A549 (cell line): ENCODE results near the gene CC2D2B. TPM values are rescaled to one million over a fixed set of nuclear protein-coding genes. Genes with fewer than 3 reads are reported as not detected.
A peak's percentile ranks its signal among the peaks of the same experiment; 100 is the strongest.
"Not testable (repeated sequence)": the region's sequence is repeated elsewhere in the genome, so short reads cannot be mapped to it uniquely, and the experiment has no call there.

Experiments
- ATAC-seq, 2 experiments: fragments of 200-7000 bp in 1 of 2; fragments of >200 bp in 1 of 2; cut with Nextera tagmentation in 1 of 2; cut with Tn5 transposase in 1 of 2; 3 replicates each; pipeline versions ENCODE4 v1.8.0 to v1.9.1; 2018 to 2020; ENCODE audit warnings: mild to moderate bottlenecking in 1 of 2, moderate library complexity in 1 of 2
- CTCF ChIA-PET: fragments of 300-600 bp; sonication (Branson Sonifier 250); formaldehyde crosslinking; extraction: SDS; loops from one replicate; lab custom pipeline; 2021; ENCODE audit warnings: antibody characterized with exemption, inconsistent platforms; lab: Yijun Ruan, JAX
- POLR2A ChIA-PET: fragments of 350-600 bp; formaldehyde crosslinking; extraction: SDS; loops from one replicate; lab custom pipeline; 2021; ENCODE audit warnings: antibody characterized with exemption, inconsistent platforms; lab: Yijun Ruan, JAX
- DNase-seq, 2 experiments: peaks; one replicate each; pipeline versions ENCODE4 v3.0.0 to v3.0.0-alpha.2; 2011 to 2016; ENCODE audit warnings: low read depth in 1 of 2, low spot score in 1 of 2
- FAIRE-seq: peaks from 2 replicates; lab custom pipeline; 2011; peaks lifted over from hg19 to GRCh38; lab: Jason Lieb, UNC
- H3K27ac ChIP-seq, 2 experiments: fragments of >200 bp; sonication (Bioruptor Twin); formaldehyde crosslinking; 3 replicates each; pipeline ENCODE4 v1.5.1; 2016 to 2017
- H3K4me1 ChIP-seq: fragments of >200 bp; sonication (Bioruptor Twin); formaldehyde crosslinking; 3 replicates; pipeline ENCODE4 v1.6.1; 2016
- H3K4me2 ChIP-seq: fragments of >200 bp; sonication (Bioruptor Twin); formaldehyde crosslinking; 3 replicates; pipeline ENCODE4 v1.6.1; 2016
- H3K4me3 ChIP-seq: fragments of >200 bp; sonication (Bioruptor Twin); formaldehyde crosslinking; 3 replicates; pipeline ENCODE4 v1.5.1; 2016
- H3K9me3 ChIP-seq: fragments of >200 bp; sonication (Bioruptor Twin); formaldehyde crosslinking; 3 replicates; pipeline ENCODE4 v1.6.1; 2016
- BHLHE40 ChIP-seq: IDR thresholded peaks from 2 replicates; pipeline ENCODE4 v1.6.1; 2012; ENCODE audit warnings: low read depth, low read length, inconsistent platforms
- CHD2 ChIP-seq: fragments of 150-350 bp; IDR thresholded peaks from 2 replicates; pipeline ENCODE4 v1.6.1; 2014; ENCODE audit warnings: low read length; ENCODE audit not compliant: partially characterized antibody
- CHD4 ChIP-seq: fragments of 200-600 bp; sonication (generic); IDR thresholded peaks from 2 replicates; pipeline ENCODE4 v1.6.1; 2016; ENCODE audit warnings: antibody characterized with exemption, mild to moderate bottlenecking, borderline replicate concordance
- FOSB ChIP-seq: fragments of 250-450 bp; sonication (Bioruptor Pico); IDR thresholded peaks from 2 replicates; pipeline ENCODE4 v1.5.0; 2020; ENCODE audit warnings: mild to moderate bottlenecking, moderate library complexity
- HDAC2 ChIP-seq: fragments of 200-600 bp; sonication (generic); IDR thresholded peaks from 2 replicates; pipeline ENCODE4 v1.6.1; 2016
- HEYL ChIP-seq: fragments of 250-450 bp; sonication (Bioruptor Pico); IDR thresholded peaks from 2 replicates; pipeline ENCODE4 v1.8.0; 2021; ENCODE audit warnings: mild to moderate bottlenecking, moderate library complexity
- HOXA7 ChIP-seq: fragments of 250-450 bp; sonication (Bioruptor Pico); IDR thresholded peaks from 2 replicates; pipeline ENCODE4 v1.5.0; 2020; ENCODE audit warnings: mild to moderate bottlenecking, moderate library complexity
- KDM1A ChIP-seq: fragments of 200-600 bp; sonication (generic); IDR thresholded peaks from 2 replicates; pipeline ENCODE4 v1.6.1; 2016; ENCODE audit warnings: low read depth, mild to moderate bottlenecking
- MAFK ChIP-seq: fragments of 450-650 bp; IDR thresholded peaks from 2 replicates; pipeline ENCODE4 v1.6.1; 2014; ENCODE audit not compliant: partially characterized antibody
- NFE2L2 ChIP-seq: fragments of 150-350 bp; conservative IDR thresholded peaks from 2 replicates; pipeline ENCODE4 v1.6.1; 2014; ENCODE audit warnings: low read length
- NR3C1 ChIP-seq: fragments of >200 bp; sonication (Bioruptor Twin); formaldehyde crosslinking; IDR thresholded peaks from 3 replicates; pipeline ENCODE4 v1.6.1; 2017
- POLR2A ChIP-seq: IDR thresholded peaks from 2 replicates; pipeline ENCODE4 v1.6.1; 2012; ENCODE audit warnings: mild to moderate bottlenecking, low read length
- POLR2AphosphoS2 ChIP-seq: conservative IDR thresholded peaks from 2 replicates; pipeline ENCODE4 v1.6.1; 2012; ENCODE audit warnings: low read length, improper control_type of control experiment, inconsistent platforms
- RAD21 ChIP-seq, 2 experiments: fragments of >200 bp in 1 of 2; sonication (Bioruptor Twin) in 1 of 2; formaldehyde crosslinking in 1 of 2; IDR thresholded peaks in 1 of 2; conservative IDR thresholded peaks in 1 of 2; 2 replicates in 1 of 2; 3 replicates in 1 of 2; pipeline ENCODE4 v1.6.1; 2012 to 2018; ENCODE audit warnings: inconsistent platforms in 1 of 2
- TP53 ChIP-seq: fragments of 250-450 bp; sonication (Bioruptor Pico); IDR thresholded peaks from 2 replicates; pipeline ENCODE4 v1.5.0; 2021; ENCODE audit warnings: mild to moderate bottlenecking, moderate library complexity
- ZC3H11A ChIP-seq: fragments of 450-650 bp; IDR thresholded peaks from 2 replicates; pipeline ENCODE4 v1.6.1; 2014; ENCODE audit warnings: antibody characterized with exemption, mild to moderate bottlenecking
- ZSCAN20 ChIP-seq: fragments of 250-450 bp; sonication (Bioruptor Pico); IDR thresholded peaks from 2 replicates; pipeline ENCODE4 v1.8.0; 2022; ENCODE audit warnings: mild to moderate bottlenecking, moderate library complexity
- WGBS: methylation state at CpG from one replicate; pipeline ENCODE4 v1.1.6; 2017; ENCODE audit errors: missing lambda C conversion rate; 5-methylcytosine and 5-hydroxymethylcytosine counted together
- polyA plus RNA-seq, 4 experiments: library from polyadenylated mRNA; depleted of rRNA in 3 of 4; stranded (reverse); fragments of >200 nt; fragmentation: RNase III in 1 of 4; extraction: RNeasy Plus Mini Kit Qiagen cat#74134 plus additional on column Dnase treatment in 1 of 4; gene quantifications; 2 replicates in 3 of 4; 3 replicates in 1 of 4; pipeline ENCODE4 v1.2.3, GENCODE V29; 2011 to 2017
- TF ChIP-seq, protein P1 (sequence below): IDR thresholded peaks from 2 replicates; pipeline ENCODE4 v1.6.1; 2012
- TF ChIP-seq, protein P2 (sequence below): fragments of 450-650 bp; IDR thresholded peaks from 2 replicates; pipeline ENCODE4 v1.6.1; 2014; ENCODE audit warnings: antibody characterized with exemption
- TF ChIP-seq, protein P3 (sequence below): fragments of 250-450 bp; sonication (Bioruptor Pico); IDR thresholded peaks from 2 replicates; pipeline ENCODE4 v1.5.0; 2020; ENCODE audit warnings: low read depth, mild to moderate bottlenecking, moderate library complexity

The CC2D2B gene
- polyA plus RNA-seq, 2 of the 4 experiments (the other 2 are of a cell fraction): 0.13 to 0.15 TPM

DNA sequence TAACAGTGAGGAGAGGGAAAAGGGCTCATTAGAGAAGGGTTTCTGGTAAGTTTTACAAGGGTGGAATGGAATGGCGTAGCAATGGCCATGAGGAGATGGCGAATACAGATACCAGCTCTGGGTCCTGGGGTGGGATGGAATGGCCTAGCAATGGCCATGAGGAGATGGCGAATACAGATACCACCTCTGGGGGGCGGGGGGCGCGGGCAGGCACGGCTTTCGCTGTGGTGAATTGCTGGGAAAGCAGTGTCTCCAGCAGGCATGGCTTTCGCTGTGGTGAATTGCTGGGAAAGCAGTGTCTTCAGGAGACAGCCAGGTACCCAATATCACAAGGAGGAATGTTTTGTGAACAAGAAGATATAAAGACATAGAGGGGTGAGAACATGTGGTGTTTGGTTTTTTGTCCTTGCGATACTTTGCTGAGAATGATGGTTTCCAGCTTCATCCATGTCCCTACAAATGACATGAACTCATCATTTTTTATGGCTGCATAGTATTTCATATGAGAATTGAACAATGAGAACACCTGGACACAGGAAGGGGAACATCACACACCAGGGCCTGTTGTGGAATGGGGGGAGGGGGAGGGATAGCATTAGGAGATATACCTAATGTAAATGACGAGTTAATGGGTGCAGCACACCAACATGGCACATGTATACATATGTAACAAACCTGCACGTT is 1.7 kb upstream of the CC2D2B start:
- not testable (repeated sequence) for ATAC-seq, H3K4me1 ChIP-seq
- WGBS: 96% methylated on average over 11 of the region's 12 CpGs
- 0 out of 2 replicates have a peak, but pooled peaks have one; percentile 20 for TF ChIP-seq KDM1A
- TF ChIP-seq, all 56 proteins: peak for 1; not testable (repeated sequence) for 55
- H3K9me3 ChIP-seq, H3K4me3 ChIP-seq, DNase-seq, POLR2A ChIA-PET, H3K4me2 ChIP-seq, H3K27ac ChIP-seq, FAIRE-seq: not testable (repeated sequence)
- CTCF ChIA-PET: interaction anchor here (0.9 kb wide), 1 partner anchor 212 kb away, joined by 3 read pairs; the partner anchor contains the start of gene TCTN3

DNA sequence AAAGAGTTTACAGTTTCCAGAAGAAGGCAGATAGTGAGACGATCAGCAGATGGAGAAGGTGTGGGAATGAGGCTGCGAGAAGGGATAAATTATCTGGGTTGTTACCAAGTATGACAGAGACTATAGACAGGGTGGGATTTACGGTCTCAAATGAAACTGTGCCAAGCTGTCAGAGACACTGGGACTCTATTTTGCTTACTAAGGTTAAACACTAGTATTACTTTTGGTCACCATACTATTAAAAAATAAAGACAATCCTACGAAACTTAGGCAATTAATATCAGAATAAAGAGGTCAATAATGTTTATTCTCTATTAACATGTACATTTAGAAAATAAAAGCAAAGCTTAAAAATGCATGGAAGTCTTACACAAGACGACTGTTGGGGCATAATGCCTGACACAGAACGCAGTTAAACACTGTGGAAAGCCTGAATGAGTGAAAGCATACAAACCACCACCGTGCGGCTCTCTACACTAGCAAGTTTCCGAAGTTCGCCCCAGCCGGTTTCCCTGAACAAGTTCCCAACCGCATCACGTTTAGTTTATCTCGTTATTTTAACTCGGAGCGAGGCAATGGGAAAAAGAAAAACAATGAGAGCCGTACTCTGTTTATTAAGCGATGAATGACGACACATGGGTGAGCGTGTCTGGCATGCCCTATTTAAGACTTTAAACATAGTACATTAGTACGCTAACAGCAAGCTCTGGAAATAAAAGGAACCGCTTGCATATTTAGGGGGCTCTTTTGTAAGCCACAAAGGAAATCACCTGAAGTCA is 909 bp upstream of the CC2D2B start:
- POLR2A ChIA-PET: interaction anchor here (1.3 kb wide), 1 partner anchor 223 kb away, joined by 6 read pairs; the partner anchor contains the start of gene ZNF518A
- H3K27ac ChIP-seq: peak overlapping the region; percentile 87 to 89
- H3K4me3 ChIP-seq: peak overlapping the region; percentile 52
- no peak for FAIRE-seq
- WGBS: 12% methylated on average over 22 of the region's 22 CpGs
- no peaks in the 10 kb centered on the region for H3K4me1 ChIP-seq
- H3K9me3 ChIP-seq: no peaks in the 10 kb centered on the region
- DNase-seq: peak; percentile 40 to 70
- ATAC-seq: peak; percentile 77 to 79
- peak overlapping the region; percentile 56 for H3K4me2 ChIP-seq
- no peak for TF ChIP-seq ZC3H11A
- no peak for TF ChIP-seq HEYL
- TF ChIP-seq HDAC2: no peak
- TF ChIP-seq, protein P1, sequence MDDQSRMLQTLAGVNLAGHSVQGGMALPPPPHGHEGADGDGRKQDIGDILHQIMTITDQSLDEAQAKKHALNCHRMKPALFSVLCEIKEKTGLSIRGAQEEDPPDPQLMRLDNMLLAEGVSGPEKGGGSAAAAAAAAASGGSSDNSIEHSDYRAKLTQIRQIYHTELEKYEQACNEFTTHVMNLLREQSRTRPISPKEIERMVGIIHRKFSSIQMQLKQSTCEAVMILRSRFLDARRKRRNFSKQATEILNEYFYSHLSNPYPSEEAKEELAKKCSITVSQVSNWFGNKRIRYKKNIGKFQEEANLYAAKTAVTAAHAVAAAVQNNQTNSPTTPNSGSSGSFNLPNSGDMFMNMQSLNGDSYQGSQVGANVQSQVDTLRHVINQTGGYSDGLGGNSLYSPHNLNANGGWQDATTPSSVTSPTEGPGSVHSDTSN: no peak
- no peak for TF ChIP-seq NFE2L2
- TF ChIP-seq CHD4: no peak
- TF ChIP-seq KDM1A: no peak
- no peak for TF ChIP-seq NR3C1
- peak in 1 of 2 experiments; percentile 29; a peak in 2 of 5 replicates for TF ChIP-seq RAD21 (conservative IDR thresholded peaks at IDR 0.05 in 1 of 2, IDR thresholded peaks at IDR 0.05 in 1 of 2)
- TF ChIP-seq FOSB (CRISPR knock-in tag): no peak
- TF ChIP-seq POLR2AphosphoS2: no peak
- TF ChIP-seq ZSCAN20: no peak
- TF ChIP-seq MAFK: peak; percentile 75
- TF ChIP-seq HOXA7: no peak
- TF ChIP-seq POLR2A: no peak
- TF ChIP-seq CHD2: no peak
- TF ChIP-seq, all 56 proteins: peak for 2
- CTCF ChIA-PET: interaction anchor here (0.8 to 2.0 kb wide), 8 partner anchors 16 to 389 kb away, joined by 3 to 6 read pairs (median 3); partner anchors contain the start of gene TCTN3

DNA sequence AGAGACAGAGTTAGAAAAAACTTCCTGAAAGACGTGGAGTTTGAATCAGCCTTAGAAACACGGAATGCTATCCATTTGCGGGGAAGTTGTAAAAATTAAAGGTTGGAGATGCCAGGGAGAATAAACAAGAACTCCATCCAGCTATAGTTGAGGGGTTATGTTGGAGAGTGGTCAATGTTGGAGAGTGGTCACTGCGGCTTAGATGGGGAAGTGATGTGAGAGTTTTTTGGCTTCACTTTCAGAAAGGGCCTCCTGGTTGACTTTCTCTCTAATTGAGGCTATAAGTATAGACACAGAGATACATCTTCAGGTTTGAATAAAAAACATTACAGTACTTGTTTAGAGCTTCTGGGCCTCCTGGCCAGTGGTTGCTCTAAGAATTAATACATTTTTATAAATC is 675 bp downstream of the CC2D2B start:
- ChIA-PET CTCF (interaction anchor here (0.7 to 2.0 kb wide), 3 partner anchors 64 to 215 kb away, joined by 3 to 6 read pairs (median 4); partner anchors contain the start of gene TCTN3), POLR2A (interaction anchor here (1.0 kb wide), 1 partner anchor 13 kb away, joined by 3 read pairs; no protein-coding TSS in a partner anchor)
- no peaks in the 10 kb centered on the region for H3K4me1 ChIP-seq
- no peak overlapping the region for H3K4me3 ChIP-seq
- no peaks in the 10 kb centered on the region for H3K9me3 ChIP-seq
- TF ChIP-seq, protein P2, sequence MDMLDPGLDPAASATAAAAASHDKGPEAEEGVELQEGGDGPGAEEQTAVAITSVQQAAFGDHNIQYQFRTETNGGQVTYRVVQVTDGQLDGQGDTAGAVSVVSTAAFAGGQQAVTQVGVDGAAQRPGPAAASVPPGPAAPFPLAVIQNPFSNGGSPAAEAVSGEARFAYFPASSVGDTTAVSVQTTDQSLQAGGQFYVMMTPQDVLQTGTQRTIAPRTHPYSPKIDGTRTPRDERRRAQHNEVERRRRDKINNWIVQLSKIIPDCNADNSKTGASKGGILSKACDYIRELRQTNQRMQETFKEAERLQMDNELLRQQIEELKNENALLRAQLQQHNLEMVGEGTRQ: no peak
- TF ChIP-seq BHLHE40 (no peak), TP53 (no peak)
- TF ChIP-seq, protein P3, sequence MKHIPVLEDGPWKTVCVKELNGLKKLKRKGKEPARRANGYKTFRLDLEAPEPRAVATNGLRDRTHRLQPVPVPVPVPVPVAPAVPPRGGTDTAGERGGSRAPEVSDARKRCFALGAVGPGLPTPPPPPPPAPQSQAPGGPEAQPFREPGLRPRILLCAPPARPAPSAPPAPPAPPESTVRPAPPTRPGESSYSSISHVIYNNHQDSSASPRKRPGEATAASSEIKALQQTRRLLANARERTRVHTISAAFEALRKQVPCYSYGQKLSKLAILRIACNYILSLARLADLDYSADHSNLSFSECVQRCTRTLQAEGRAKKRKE: no peak
- ATAC-seq: no peak
- WGBS: 34% methylated on average over 4 of the region's 4 CpGs
- no peak for DNase-seq
- no peak for FAIRE-seq
- H3K4me2 ChIP-seq: peak overlapping the region; percentile 56
- H3K27ac ChIP-seq: no peak overlapping the region
